Karpas-422 (cell line): ENCODE results near the gene SPARCL1. TPM values are rescaled to one million over a fixed set of nuclear protein-coding genes. Genes with fewer than 3 reads are reported as not detected.
"Not testable (repeated sequence)": the region's sequence is repeated elsewhere in the genome, so short reads cannot be mapped to it uniquely, and the experiment has no call there.

ENCODE experiments used
- DNase-seq: peaks from one replicate; pipeline ENCODE4 v3.0.0-alpha.2; 2015
- H2AFZ ChIP-seq: fragments of 200-600 bp; sonication (generic); 2 replicates; pipeline ENCODE4 v1.6.1; 2014; ENCODE audit warnings: antibody characterized with exemption, low read length, mixed read lengths
- H3K27ac ChIP-seq: fragments of 200-600 bp; sonication (generic); 2 replicates; pipeline ENCODE4 v1.5.1; 2014; ENCODE audit warnings: mild to moderate bottlenecking, low read length, moderate library complexity
- H3K27me3 ChIP-seq: fragments of 200-600 bp; sonication (generic); 2 replicates; pipeline ENCODE4 v1.6.1; 2014; ENCODE audit warnings: low read length, mixed read lengths
- H3K36me3 ChIP-seq: fragments of 200-600 bp; sonication (generic); 2 replicates; pipeline ENCODE4 v1.6.1; 2014; ENCODE audit warnings: low read length, mixed read lengths; ENCODE audit not compliant: insufficient read depth
- H3K4me1 ChIP-seq: fragments of 200-600 bp; sonication (generic); 2 replicates; pipeline ENCODE4 v1.6.1; 2014; ENCODE audit warnings: mild to moderate bottlenecking, low read length, mixed read lengths
- H3K4me2 ChIP-seq: fragments of 200-600 bp; sonication (generic); 2 replicates; pipeline ENCODE4 v1.6.1; 2014; ENCODE audit warnings: low read length, low read depth, mild to moderate bottlenecking; ENCODE audit not compliant: poor library complexity, severe bottlenecking
- H3K4me3 ChIP-seq: fragments of 200-600 bp; sonication (generic); 2 replicates; pipeline ENCODE4 v1.5.1; 2014; ENCODE audit warnings: mild to moderate bottlenecking, antibody characterized with exemption, low read length, mixed read lengths
- H3K79me2 ChIP-seq: fragments of 200-600 bp; sonication (generic); 2 replicates; pipeline ENCODE4 v1.6.1; 2014; ENCODE audit warnings: mild to moderate bottlenecking, low read length, mixed read lengths
- H3K9ac ChIP-seq: fragments of 200-600 bp; sonication (generic); 2 replicates; pipeline ENCODE4 v1.6.0; 2014; ENCODE audit warnings: low read length
- H3K9me2 ChIP-seq: fragments of 200-600 bp; sonication (generic), shearing (Covaris generic); replicated peaks from 2 replicates; pipeline ENCODE4 v1.6.0; 2014; ENCODE audit warnings: mild to moderate bottlenecking, low read length, moderate library complexity; ENCODE audit not compliant: insufficient read depth
- H3K9me3 ChIP-seq: fragments of 300-700, 200-600 bp; sonication (generic); 2 replicates; pipeline ENCODE4 v1.6.1; 2014; ENCODE audit warnings: low read length, mixed read lengths
- H4K20me1 ChIP-seq: fragments of 200-600 bp; sonication (generic); 2 replicates; pipeline ENCODE4 v1.6.1; 2014; ENCODE audit warnings: mild to moderate bottlenecking, antibody characterized with exemption, low read length, low read depth; ENCODE audit not compliant: insufficient read depth
- total RNA-seq: library from RNA; depleted of rRNA; stranded (reverse); fragments of >200 nt; shearing (Covaris generic); gene quantifications from 2 replicates; pipeline ENCODE4 v1.2.3, GENCODE V29; 2014; ENCODE audit warnings: low replicate concordance; rRNA removed

SPARCL1 gene, protein sequence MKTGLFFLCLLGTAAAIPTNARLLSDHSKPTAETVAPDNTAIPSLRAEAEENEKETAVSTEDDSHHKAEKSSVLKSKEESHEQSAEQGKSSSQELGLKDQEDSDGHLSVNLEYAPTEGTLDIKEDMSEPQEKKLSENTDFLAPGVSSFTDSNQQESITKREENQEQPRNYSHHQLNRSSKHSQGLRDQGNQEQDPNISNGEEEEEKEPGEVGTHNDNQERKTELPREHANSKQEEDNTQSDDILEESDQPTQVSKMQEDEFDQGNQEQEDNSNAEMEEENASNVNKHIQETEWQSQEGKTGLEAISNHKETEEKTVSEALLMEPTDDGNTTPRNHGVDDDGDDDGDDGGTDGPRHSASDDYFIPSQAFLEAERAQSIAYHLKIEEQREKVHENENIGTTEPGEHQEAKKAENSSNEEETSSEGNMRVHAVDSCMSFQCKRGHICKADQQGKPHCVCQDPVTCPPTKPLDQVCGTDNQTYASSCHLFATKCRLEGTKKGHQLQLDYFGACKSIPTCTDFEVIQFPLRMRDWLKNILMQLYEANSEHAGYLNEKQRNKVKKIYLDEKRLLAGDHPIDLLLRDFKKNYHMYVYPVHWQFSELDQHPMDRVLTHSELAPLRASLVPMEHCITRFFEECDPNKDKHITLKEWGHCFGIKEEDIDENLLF
- 0.11 TPM in 1 of 2 replicates, not detected in the other for total RNA-seq

DNA sequence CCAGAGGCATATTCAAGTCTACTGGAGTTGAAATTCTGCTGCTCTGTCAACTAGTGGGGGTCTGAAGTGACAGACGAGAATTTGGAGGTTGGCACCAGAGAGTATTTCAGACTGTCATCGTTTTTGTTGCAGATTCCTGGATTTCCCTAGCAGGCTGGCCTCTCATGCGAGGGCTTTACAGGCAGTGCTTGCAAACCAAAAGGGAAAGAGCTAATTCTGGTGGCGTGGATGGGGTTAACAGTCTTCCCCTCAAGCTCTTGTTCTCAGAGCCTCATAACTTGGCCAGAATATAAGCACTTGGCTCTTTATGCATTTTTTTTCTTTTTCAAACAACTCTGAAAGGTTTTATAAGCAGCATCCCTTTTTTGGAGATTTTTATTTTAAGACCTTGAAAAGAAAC lies at the start of gene SPARCL1:
Gene SPARCL1 (minus strand): TSS at position 190 of the 400 bp plus-strand sequence. CDS start 29,802 bp downstream, outside the sequence.
- H3K9me3 ChIP-seq = peaks cover 4% of the 10 kb centered on the region; the same call in 1 of the 2 replicates
- no peaks in the 10 kb centered on the region for H3K27me3 ChIP-seq
- H3K27ac ChIP-seq = no peak within 1 kb of the TSS
- peak within 1 kb of the TSS; percentile 31 for H3K4me2 ChIP-seq
- no peak for DNase-seq
- no peaks in the 10 kb centered on the region for H4K20me1 ChIP-seq
- no peaks in the 10 kb centered on the region for H3K9me2 ChIP-seq
- no peaks in the 10 kb centered on the region for H3K36me3 ChIP-seq
- H3K4me3 ChIP-seq = no peak within 1 kb of the TSS
- peaks cover 33% of the 10 kb centered on the region for H3K4me1 ChIP-seq
- H3K79me2 ChIP-seq = no peaks in the 10 kb centered on the region
- no peak within 1 kb of the TSS for H3K9ac ChIP-seq
- H2AFZ ChIP-seq = no peak within 1 kb of the TSS

DNA sequence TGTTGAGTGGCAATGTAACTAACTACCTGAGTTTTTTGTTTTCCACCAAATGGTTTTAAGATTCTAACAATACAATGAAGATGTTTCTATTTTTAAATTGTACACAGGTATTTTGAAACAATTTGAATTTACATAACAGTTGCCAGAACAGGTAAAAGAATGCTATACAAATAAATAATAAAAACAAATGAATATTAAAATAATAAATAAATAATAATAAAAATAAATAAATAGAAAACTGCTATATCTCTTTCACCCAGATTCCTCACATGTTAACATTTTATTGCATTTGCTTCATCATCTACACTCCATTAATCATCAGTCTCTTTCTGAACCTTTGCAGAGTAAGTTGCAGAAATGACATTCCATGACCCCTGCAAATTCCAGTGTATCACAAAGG lies 46.8 kb upstream of the SPARCL1 start:
- H3K9me2 ChIP-seq = no peaks in the 10 kb centered on the region
- no peaks in the 10 kb centered on the region for H3K9me3 ChIP-seq
- H3K27me3 ChIP-seq = no peaks in the 10 kb centered on the region
- no peak overlapping the region for H3K4me2 ChIP-seq
- no peaks in the 10 kb centered on the region for H4K20me1 ChIP-seq
- no peak overlapping the region for H2AFZ ChIP-seq
- no peaks in the 10 kb centered on the region for H3K79me2 ChIP-seq
- no peaks in the 10 kb centered on the region for H3K36me3 ChIP-seq
- H3K4me1 ChIP-seq = no peaks in the 10 kb centered on the region
- H3K9ac ChIP-seq = no peak overlapping the region
- H3K27ac ChIP-seq = no peak overlapping the region
- no peak for DNase-seq
- H3K4me3 ChIP-seq = no peak overlapping the region

DNA sequence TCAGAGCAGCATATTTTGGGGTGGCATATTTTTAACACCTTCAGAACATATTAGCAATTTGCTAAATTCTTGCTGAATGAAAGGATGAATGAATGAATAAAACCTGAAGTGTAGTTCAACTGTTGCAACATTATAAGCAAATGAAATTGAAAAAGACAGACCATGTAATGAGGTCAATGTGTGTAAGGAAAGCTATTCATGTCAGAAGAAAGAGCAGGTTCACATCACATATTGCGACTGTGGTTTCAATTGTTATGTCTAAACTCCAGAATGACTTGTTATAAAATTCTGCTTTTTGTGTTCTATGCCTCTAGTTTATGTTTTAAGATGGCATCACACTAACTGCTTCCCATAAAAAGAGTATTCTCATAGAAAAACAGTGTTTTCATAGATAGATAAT lies 46.2 kb upstream of the SPARCL1 start:
- Histone ChIP-seq H4K20me1 (no peaks in the 10 kb centered on the region), H3K9ac (no peak overlapping the region), H3K4me2 (no peak overlapping the region), H3K27me3 (no peaks in the 10 kb centered on the region), H3K4me1 (no peaks in the 10 kb centered on the region), H3K36me3 (no peaks in the 10 kb centered on the region), H2AFZ (no peak overlapping the region), H3K27ac (no peak overlapping the region), H3K9me3 (no peaks in the 10 kb centered on the region), H3K9me2 (no peaks in the 10 kb centered on the region), H3K79me2 (no peaks in the 10 kb centered on the region), H3K4me3 (no peak overlapping the region)
- no peak for DNase-seq

DNA sequence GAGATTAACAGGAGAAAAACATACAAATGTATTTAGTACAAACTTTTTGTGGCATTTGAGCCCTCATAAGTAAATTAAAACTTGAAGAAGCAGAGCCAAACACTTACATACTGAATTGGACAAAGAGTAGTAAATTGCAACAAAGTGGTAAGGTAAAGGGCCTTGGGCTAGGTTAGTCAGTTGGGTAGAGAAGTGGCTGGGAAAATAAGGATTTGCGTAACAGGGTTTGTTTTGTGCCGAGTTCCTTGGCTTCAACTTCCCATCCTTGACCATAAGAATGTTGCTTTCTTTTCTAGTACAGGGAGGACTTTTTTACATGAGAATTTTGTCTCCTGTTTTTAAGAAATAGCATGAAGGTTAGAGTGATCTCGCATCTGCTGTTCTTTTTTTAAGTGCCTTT lies 45.8 kb upstream of the SPARCL1 start:
- Histone ChIP-seq H3K9me2 (no peaks in the 10 kb centered on the region), H3K79me2 (no peaks in the 10 kb centered on the region), H3K36me3 (no peaks in the 10 kb centered on the region), H3K9ac (no peak overlapping the region), H4K20me1 (no peaks in the 10 kb centered on the region), H3K9me3 (no peaks in the 10 kb centered on the region), H3K27ac (no peak overlapping the region), H3K4me2 (no peak overlapping the region), H3K4me1 (no peaks in the 10 kb centered on the region), H2AFZ (no peak overlapping the region), H3K4me3 (no peak overlapping the region), H3K27me3 (no peaks in the 10 kb centered on the region)
- DNase-seq = no peak

DNA sequence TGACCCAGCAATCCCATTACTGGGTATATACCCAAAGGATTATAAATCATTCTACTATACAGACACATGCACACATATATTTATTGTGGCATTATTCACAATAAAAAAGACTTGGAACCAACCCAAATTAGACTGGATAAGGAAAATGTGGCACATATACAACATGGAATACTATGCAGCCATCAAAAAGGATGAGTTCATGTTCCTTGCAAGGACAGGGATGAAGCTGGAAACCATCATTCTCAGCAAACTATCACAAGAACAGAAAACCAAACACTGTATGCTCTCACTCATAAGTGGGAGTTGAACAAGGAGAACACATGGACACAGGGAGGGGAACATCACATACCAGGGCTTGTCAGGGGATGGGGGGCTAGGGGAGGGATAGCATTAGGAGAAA lies 45.2 kb upstream of the SPARCL1 start:
- H2AFZ ChIP-seq, H3K27me3 ChIP-seq, H3K9me3 ChIP-seq, H3K36me3 ChIP-seq, H3K9ac ChIP-seq, H3K27ac ChIP-seq, H3K4me2 ChIP-seq, H3K4me3 ChIP-seq, H4K20me1 ChIP-seq, H3K79me2 ChIP-seq, H3K9me2 ChIP-seq, H3K4me1 ChIP-seq, DNase-seq: not testable (repeated sequence)

DNA sequence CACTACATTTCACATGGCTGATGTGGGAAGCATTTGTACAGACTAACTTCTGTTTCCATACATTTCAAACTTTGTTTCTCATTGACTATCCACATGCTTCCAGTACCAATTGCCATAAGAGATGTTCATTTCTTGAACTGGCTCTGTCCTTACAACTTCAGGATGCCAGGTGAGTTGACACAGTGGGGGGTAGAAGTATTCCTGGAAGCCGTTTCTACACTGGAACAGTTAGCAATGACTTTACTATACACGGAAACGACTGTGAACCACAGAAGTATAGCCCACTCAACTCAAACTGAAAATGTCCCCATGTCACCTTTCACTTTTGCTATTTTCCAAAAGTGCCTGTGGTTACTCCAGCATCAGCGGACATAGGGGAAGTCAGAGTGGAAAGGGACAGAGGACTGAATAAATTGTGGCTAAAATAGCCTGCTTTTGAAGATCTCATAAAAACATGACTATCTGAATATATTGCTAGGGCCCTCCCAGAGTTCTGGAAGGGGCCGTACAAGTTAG lies 41.2 kb upstream of the SPARCL1 start:
- no peak for DNase-seq
- no peaks in the 10 kb centered on the region for H3K9me3 ChIP-seq

DNA sequence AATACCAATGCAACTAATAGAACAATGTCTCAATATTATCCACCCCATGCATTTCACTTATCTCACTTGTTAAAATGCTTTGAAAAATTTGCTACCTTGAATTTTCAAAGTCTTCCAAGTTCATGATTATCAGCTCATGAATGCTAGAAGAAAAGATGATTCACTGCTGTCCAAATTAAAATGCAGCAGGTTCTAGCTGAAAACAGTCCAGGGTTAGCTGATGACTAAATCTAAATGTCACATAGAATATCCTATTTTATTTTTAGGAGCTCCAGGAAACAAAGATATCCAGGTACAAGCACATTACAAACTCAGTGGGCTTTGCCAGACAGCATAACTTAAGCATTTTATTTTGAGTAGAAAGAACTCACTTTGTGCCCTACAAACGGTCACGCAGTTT lies 38.0 kb upstream of the SPARCL1 start:
- DNase-seq = no peak
- Histone ChIP-seq H3K4me2 (no peak overlapping the region), H2AFZ (no peak overlapping the region), H4K20me1 (no peaks in the 10 kb centered on the region), H3K79me2 (no peaks in the 10 kb centered on the region), H3K9me2 (no peaks in the 10 kb centered on the region), H3K9me3 (no peaks in the 10 kb centered on the region), H3K9ac (no peak overlapping the region), H3K4me1 (no peaks in the 10 kb centered on the region), H3K4me3 (no peak overlapping the region), H3K27ac (no peak overlapping the region), H3K36me3 (no peaks in the 10 kb centered on the region), H3K27me3 (no peaks in the 10 kb centered on the region)

More for the DNA sequence above, 41.2 kb upstream of the SPARCL1 start:
- Histone ChIP-seq H3K36me3 (no peaks in the 10 kb centered on the region), H4K20me1 (no peaks in the 10 kb centered on the region), H3K4me1 (no peaks in the 10 kb centered on the region), H3K9me2 (no peaks in the 10 kb centered on the region), H3K4me2 (no peak overlapping the region), H3K27me3 (no peaks in the 10 kb centered on the region), H3K79me2 (no peaks in the 10 kb centered on the region), H3K9ac (no peak overlapping the region), H3K27ac (no peak overlapping the region), H3K4me3 (no peak overlapping the region), H2AFZ (no peak overlapping the region)

DNA sequence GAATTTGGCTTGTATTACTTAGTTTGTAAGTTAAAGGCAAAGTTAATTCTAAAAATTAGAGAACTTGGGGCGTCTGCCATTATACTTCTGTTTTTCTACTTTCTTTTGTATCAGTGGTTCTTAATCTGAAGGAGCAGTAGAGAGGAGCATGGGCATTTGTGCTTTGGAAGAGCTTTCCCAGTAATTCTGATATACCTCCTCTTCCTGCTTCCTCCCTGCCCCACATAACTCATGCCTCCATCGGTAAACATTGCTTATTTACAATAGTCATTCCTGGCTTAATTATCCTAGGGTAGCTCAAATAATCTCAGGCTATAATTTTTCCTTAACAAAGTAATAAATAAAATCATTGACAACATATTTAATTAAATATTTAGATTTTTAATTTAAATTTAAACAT lies 37.1 kb upstream of the SPARCL1 start:
- H3K4me1 ChIP-seq = no peaks in the 10 kb centered on the region
- H3K9me3 ChIP-seq = no peaks in the 10 kb centered on the region
- no peaks in the 10 kb centered on the region for H3K27me3 ChIP-seq
- H4K20me1 ChIP-seq = no peaks in the 10 kb centered on the region
- H3K9me2 ChIP-seq = no peaks in the 10 kb centered on the region
- no peaks in the 10 kb centered on the region for H3K36me3 ChIP-seq
- no peak overlapping the region for H2AFZ ChIP-seq
- H3K9ac ChIP-seq = no peak overlapping the region
- H3K27ac ChIP-seq = no peak overlapping the region
- no peaks in the 10 kb centered on the region for H3K79me2 ChIP-seq
- DNase-seq = no peak
- no peak overlapping the region for H3K4me2 ChIP-seq
- no peak overlapping the region for H3K4me3 ChIP-seq
